CD14-positive monocyte (primary cell): ENCODE results near the gene PIGH. TPM values are rescaled to one million over a fixed set of nuclear protein-coding genes. Genes with fewer than 3 reads are reported as not detected.

Source experiments
- DNase-seq, 3 donors: peaks; one replicate each; pipeline ENCODE4 v3.0.0-alpha.2; 2011 to 2022
- H2AFZ ChIP-seq: 2 replicates; pipeline ENCODE4 v1.6.0; 2012; ENCODE audit warnings: mild to moderate bottlenecking, low read depth, low read length, inconsistent platforms; ENCODE audit not compliant: insufficient read depth, poor library complexity, severe bottlenecking
- H3K27ac ChIP-seq, 2 donors: 1 replicate in 1 of 2; 2 replicates in 1 of 2; pipeline ENCODE4 v1.5.1; 2012 to 2013; ENCODE audit warnings: low read length in 2 of 2, control low read depth in 1 of 2, inconsistent platforms in 1 of 2, low read depth in 1 of 2, mild to moderate bottlenecking in 1 of 2
- H3K27me3 ChIP-seq, 2 donors: one replicate each; pipeline versions ENCODE4 v1.6.0 to v1.6.1; 2011 to 2013; ENCODE audit warnings: low read length in 2 of 2; ENCODE audit not compliant: control insufficient read depth in 2 of 2, insufficient read depth in 2 of 2
- H3K36me3 ChIP-seq, 2 donors: replicated peaks in 1 of 2; 1 replicate in 1 of 2; 2 replicates in 1 of 2; pipeline versions ENCODE4 v1.5.1 to v1.6.1; 2012 to 2013; ENCODE audit warnings: low read length in 2 of 2, control low read depth in 1 of 2, inconsistent platforms in 1 of 2, mild to moderate bottlenecking in 1 of 2; ENCODE audit not compliant: insufficient read depth in 2 of 2, control insufficient read depth in 1 of 2
- H3K4me1 ChIP-seq, 2 donors: 1 replicate in 1 of 2; 2 replicates in 1 of 2; pipeline versions ENCODE4 v1.5.1 to v1.6.1; 2012 to 2013; ENCODE audit warnings: low read length in 2 of 2, control low read depth in 1 of 2, inconsistent platforms in 1 of 2, mild to moderate bottlenecking in 1 of 2, moderate library complexity in 1 of 2; ENCODE audit not compliant: insufficient read depth in 2 of 2, control insufficient read depth in 1 of 2
- H3K4me2 ChIP-seq: replicated peaks from 2 replicates; pipeline ENCODE3; 2012; ENCODE audit warnings: low read length, moderate library complexity, mild to moderate bottlenecking; ENCODE audit not compliant: poor library complexity, severe bottlenecking; ENCODE audit errors: extremely low read depth
- H3K4me3 ChIP-seq, 3 experiments: fragments of 200-600 bp in 1 of 3; sonication (generic) in 1 of 3; replicated peaks in 1 of 3; 1 replicate in 2 of 3; 2 replicates in 1 of 3; pipeline ENCODE4 v1.5.1; 2011 to 2013; ENCODE audit warnings: low read length in 3 of 3, mild to moderate bottlenecking in 3 of 3, control low read depth in 2 of 3, low read depth in 2 of 3, inconsistent platforms in 1 of 3, moderate library complexity in 1 of 3
- H3K79me2 ChIP-seq: 2 replicates; pipeline ENCODE4 v1.6.0; 2012; ENCODE audit warnings: mild to moderate bottlenecking, control low read depth, inconsistent platforms, low read length, moderate library complexity; ENCODE audit not compliant: insufficient read depth
- H3K9ac ChIP-seq: 2 replicates; pipeline ENCODE4 v1.6.0; 2017; ENCODE audit warnings: low read length, mild to moderate bottlenecking; ENCODE audit not compliant: insufficient read depth, poor library complexity, severe bottlenecking
- H3K9me3 ChIP-seq, 2 donors: replicated peaks in 1 of 2; 1 replicate in 1 of 2; 2 replicates in 1 of 2; pipeline versions ENCODE4 v1.5.1 to v1.6.1; 2012 to 2013; ENCODE audit warnings: low read length in 2 of 2, control low read depth in 1 of 2; ENCODE audit not compliant: control insufficient read depth in 1 of 2, insufficient read depth in 1 of 2
- H4K20me1 ChIP-seq: 2 replicates; pipeline ENCODE4 v1.6.0; 2012; ENCODE audit warnings: mild to moderate bottlenecking, low read length, control low read depth, moderate library complexity; ENCODE audit not compliant: insufficient read depth
- H3K27ac Mint-ChIP-seq, 7 donors: one replicate each; pipeline ENCODE4 v1.8.0; 2020; ENCODE audit warnings: mild to moderate bottlenecking in 7 of 7, mixed read lengths in 7 of 7, moderate library complexity in 6 of 7, inconsistent platforms in 2 of 7
- H3K27me3 Mint-ChIP-seq, 3 donors: one replicate each; pipeline ENCODE4 v1.8.0; 2021 to 2022; ENCODE audit warnings: low read depth in 3 of 3, mild to moderate bottlenecking in 3 of 3, mixed read lengths in 3 of 3, moderate library complexity in 3 of 3, inconsistent platforms in 1 of 3
- H3K36me3 Mint-ChIP-seq, 2 donors: one replicate each; pipeline ENCODE4 v1.8.0; 2020; ENCODE audit warnings: mixed read lengths in 2 of 2, inconsistent platforms in 1 of 2, mild to moderate bottlenecking in 1 of 2
- H3K4me1 Mint-ChIP-seq: one replicate; pipeline ENCODE4 v1.8.0; 2020; ENCODE audit warnings: mild to moderate bottlenecking, mixed read lengths
- H3K4me3 Mint-ChIP-seq, 2 donors: one replicate each; pipeline ENCODE4 v1.8.0; 2020; ENCODE audit warnings: mild to moderate bottlenecking in 2 of 2, mixed read lengths in 2 of 2, moderate library complexity in 1 of 2
- H3K9me3 Mint-ChIP-seq, 7 donors: one replicate each; pipeline ENCODE4 v1.8.0; 2020 to 2022; ENCODE audit warnings: mixed read lengths in 7 of 7, mild to moderate bottlenecking in 6 of 7, moderate library complexity in 6 of 7, inconsistent platforms in 2 of 7
- CTCF ChIP-seq: fragments of 200-600 bp; IDR thresholded peaks from one replicate; pipeline ENCODE4 v1.8.0; 2022; ENCODE audit warnings: antibody characterized with exemption, mild to moderate bottlenecking
- WGBS: methylation state at CpG from one replicate; pipeline ENCODE4 v1.1.5; 2013; ENCODE audit warnings: missing lambda C conversion rate; ENCODE audit not compliant: insufficient coverage; 5-methylcytosine and 5-hydroxymethylcytosine counted together
- intact Hi-C, 2 donors: fragments of 100-400 bp; cut with micrococcal nuclease; formaldehyde crosslinking; loops; one replicate each; pipeline versions ENCODE4 v1.15.0 to v1.15.1; 2023
- polyA plus RNA-seq, 3 donors: library from polyadenylated mRNA; depleted of rRNA in 1 of 3; unstranded in 2 of 3; stranded (reverse) in 1 of 3; fragments of 300-500 nt in 2 of 3; fragments of >200 nt in 1 of 3; fragmentation: Illumina TruSeq in 2 of 3; gene quantifications; 1 replicate in 2 of 3; 2 replicates in 1 of 3; pipeline ENCODE4 v1.2.3, GENCODE V29; 2012 to 2021

PIGH gene
- polyA plus RNA-seq, 3 donors = 14.6 to 35.5 (median 18.0) TPM

GRCh38 chr14:67609642-67610310 lies 9.7 kb upstream of the PIGH start:
- H2AFZ ChIP-seq = no peak overlapping the region
- WGBS = 100% methylated on average over 1 of the region's 10 CpGs
- no peaks in the 10 kb centered on the region for H3K9me3 Mint-ChIP-seq
- H3K36me3 Mint-ChIP-seq = no peaks in the 10 kb centered on the region
- no peak overlapping the region for H3K27ac Mint-ChIP-seq
- H3K4me1 ChIP-seq = no peaks in the 10 kb centered on the region
- H3K4me3 ChIP-seq = no peak overlapping the region
- H3K4me3 Mint-ChIP-seq = no peak overlapping the region
- no peaks in the 10 kb centered on the region for H3K4me1 Mint-ChIP-seq
- intact Hi-C loops = loop anchor here in 1 of 2 donors (10.0 kb wide), 1 partner anchor 65 kb away; the partner anchor contains the start of gene VTI1B
- no peaks in the 10 kb centered on the region for H3K27me3 ChIP-seq
- H3K9ac ChIP-seq = no peak overlapping the region
- no peaks in the 10 kb centered on the region for H3K36me3 ChIP-seq
- no peak for DNase-seq
- no peak for TF ChIP-seq CTCF
- no peaks in the 10 kb centered on the region for H3K79me2 ChIP-seq
- H3K4me2 ChIP-seq = no peak overlapping the region
- H4K20me1 ChIP-seq = no peaks in the 10 kb centered on the region
- H3K9me3 ChIP-seq = no peaks in the 10 kb centered on the region
- H3K27me3 Mint-ChIP-seq = peaks cover 3 to 6% (median 4%) of the 10 kb centered on the region in 3 donors
- no peak overlapping the region for H3K27ac ChIP-seq

GRCh38 chr14:67607646-67608045 lies 7.6 kb upstream of the PIGH start:
- Histone ChIP-seq H3K36me3 (no peaks in the 10 kb centered on the region), H3K27me3 (no peaks in the 10 kb centered on the region), H3K27ac (no peak overlapping the region), H3K9me3 (no peaks in the 10 kb centered on the region), H3K4me2 (no peak overlapping the region), H2AFZ (no peak overlapping the region), H4K20me1 (no peaks in the 10 kb centered on the region), H3K9ac (no peak overlapping the region), H3K4me3 (no peak overlapping the region), H3K79me2 (no peaks in the 10 kb centered on the region), H3K4me1 (no peaks in the 10 kb centered on the region)
- intact Hi-C loops = no loop called here
- no peaks in the 10 kb centered on the region for H3K36me3 Mint-ChIP-seq
- no peak for TF ChIP-seq CTCF
- H3K4me3 Mint-ChIP-seq = no peak overlapping the region
- WGBS = 100% methylated on average over 1 of the region's 5 CpGs
- H3K4me1 Mint-ChIP-seq = no peaks in the 10 kb centered on the region
- DNase-seq = no peak
- H3K27me3 Mint-ChIP-seq = peaks cover 4 to 8% (median 5%) of the 10 kb centered on the region in 3 donors
- no peak overlapping the region for H3K27ac Mint-ChIP-seq
- no peaks in the 10 kb centered on the region for H3K9me3 Mint-ChIP-seq
